ENCODE results near the gene GLDN. TPM values are rescaled to one million over a fixed set of nuclear protein-coding genes. Genes with fewer than 3 reads are reported as not detected.

The GLDN gene
- total RNA-seq, 4 donors from 2014 or later = 0.44 to 4.7 (median 0.75) TPM

- ATAC-seq (no peak), DNase-seq (no peak)
- Histone ChIP-seq H3K4me3 (no peak overlapping the region), H3K9me3 (no peaks in the 10 kb centered on the region), H3K27me3 (no peaks in the 10 kb centered on the region), H3K36me3 (no peaks in the 10 kb centered on the region), H3K4me1 (no peaks in the 10 kb centered on the region), H3K27ac (no peak overlapping the region)
- in situ Hi-C loops (cut with MboI; ENCODE audit: low sequenced_read_pairs in 4 of 4) = no loop called here
- TF ChIP-seq POLR2A (IDR thresholded peaks at IDR 0.05) = no peak
- TF ChIP-seq CTCF (IDR thresholded peaks at IDR 0.05 in 4 of 5, conservative IDR thresholded peaks at IDR 0.05 in 1 of 5) = no peak
- intact Hi-C loops (cut with DNase I; ENCODE audit: low total_unique reads) = no loop called here
Measured at GRCh38 chr15:51356983-51357382, 15.5 kb downstream of the GLDN start.

- DNase-seq (no peak), ATAC-seq (no peak)
- no peaks in the 10 kb centered on the region for H3K4me1 ChIP-seq
- intact Hi-C loops (cut with DNase I; ENCODE audit: low total_unique reads) (no loop called here), in situ Hi-C loops (cut with MboI; ENCODE audit: low sequenced_read_pairs in 4 of 4) (no loop called here)
- H3K27ac ChIP-seq = no peak overlapping the region
- H3K9me3 ChIP-seq = no peaks in the 10 kb centered on the region
- H3K4me3 ChIP-seq = no peak overlapping the region
- no peaks in the 10 kb centered on the region for H3K36me3 ChIP-seq
- H3K27me3 ChIP-seq = no peaks in the 10 kb centered on the region
- no peak for TF ChIP-seq CTCF (IDR thresholded peaks at IDR 0.05 in 4 of 5, conservative IDR thresholded peaks at IDR 0.05 in 1 of 5)
- TF ChIP-seq POLR2A (IDR thresholded peaks at IDR 0.05) = no peak
Measured at GRCh38 chr15:51359981-51360380, 18.5 kb downstream of the GLDN start.

DNA sequence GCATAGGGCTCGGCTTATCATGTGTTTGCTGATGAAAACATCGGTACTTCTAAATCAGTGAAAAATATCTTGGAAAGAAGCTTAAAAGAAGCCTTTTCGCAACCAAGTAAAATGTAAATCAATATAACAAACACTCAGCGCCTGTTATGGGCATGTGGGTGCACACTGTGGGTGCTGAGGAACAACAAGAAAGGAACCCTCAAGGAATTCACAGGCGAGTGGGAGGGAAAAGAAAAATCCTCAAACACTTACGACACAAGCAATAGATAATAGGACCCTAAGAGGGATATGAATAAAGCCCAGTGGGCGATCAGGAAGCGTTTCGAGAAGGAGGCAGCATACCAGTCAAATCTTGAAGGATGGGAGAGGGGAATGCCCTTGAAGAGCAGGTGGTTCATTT lies 21.9 kb downstream of the GLDN start:
- DNase-seq (no peak), ATAC-seq (no peak)
- H3K4me1 ChIP-seq = no peaks in the 10 kb centered on the region
- intact Hi-C loops (cut with DNase I; ENCODE audit: low total_unique reads) (no loop called here), in situ Hi-C loops (cut with MboI; ENCODE audit: low sequenced_read_pairs in 4 of 4) (no loop called here)
- no peaks in the 10 kb centered on the region for H3K36me3 ChIP-seq
- no peaks in the 10 kb centered on the region for H3K27me3 ChIP-seq
- TF ChIP-seq CTCF (IDR thresholded peaks at IDR 0.05 in 4 of 5, conservative IDR thresholded peaks at IDR 0.05 in 1 of 5) = no peak
- no peak for TF ChIP-seq POLR2A (IDR thresholded peaks at IDR 0.05)
- no peak overlapping the region for H3K27ac ChIP-seq
- no peak overlapping the region for H3K4me3 ChIP-seq
- H3K9me3 ChIP-seq = no peaks in the 10 kb centered on the region

DNA sequence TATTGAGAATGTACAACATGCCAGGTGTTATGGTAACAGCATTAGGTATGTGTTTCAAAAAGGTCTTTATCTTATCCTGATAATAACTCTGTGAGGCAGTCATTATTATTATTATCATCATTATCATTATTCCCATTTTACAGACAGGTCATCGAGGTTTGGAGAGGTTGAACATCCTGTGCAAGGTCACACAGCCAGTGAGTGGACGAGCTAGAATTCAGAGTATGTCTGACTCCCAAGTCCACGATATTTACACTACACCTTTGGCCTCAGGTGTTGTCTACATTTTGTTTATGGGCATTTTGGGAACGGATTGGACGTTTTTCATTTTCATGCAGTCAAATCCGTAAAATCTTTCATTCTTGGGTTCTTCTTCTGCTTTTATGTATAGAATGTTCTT lies 24.0 kb downstream of the GLDN start:
- no peak for DNase-seq

More for the DNA sequence above, 24.0 kb downstream of the GLDN start:
- Histone ChIP-seq H3K4me3 (no peak overlapping the region), H3K36me3 (no peaks in the 10 kb centered on the region), H3K4me1 (no peaks in the 10 kb centered on the region), H3K9me3 (no peaks in the 10 kb centered on the region), H3K27me3 (no peaks in the 10 kb centered on the region), H3K27ac (no peak overlapping the region)
- no peak for TF ChIP-seq CTCF (IDR thresholded peaks at IDR 0.05 in 4 of 5, conservative IDR thresholded peaks at IDR 0.05 in 1 of 5)
- no peak for TF ChIP-seq POLR2A (IDR thresholded peaks at IDR 0.05)
- intact Hi-C loops (cut with DNase I; ENCODE audit: low total_unique reads) = no loop called here
- in situ Hi-C loops (cut with MboI; ENCODE audit: low sequenced_read_pairs in 4 of 4) = no loop called here
- ATAC-seq = no peak
